CD14-positive monocyte (primary cell): ENCODE measurements around the gene OR1A2. TPM values are rescaled to one million over a fixed set of nuclear protein-coding genes. Genes with fewer than 3 reads are reported as not detected.

Experiments used
- DNase-seq, 3 donors: peaks; one replicate each; pipeline ENCODE4 v3.0.0-alpha.2; 2011 to 2022
- H2AFZ ChIP-seq: 2 replicates; pipeline ENCODE4 v1.6.0; 2012; ENCODE audit warnings: mild to moderate bottlenecking, low read depth, low read length, inconsistent platforms; ENCODE audit not compliant: insufficient read depth, poor library complexity, severe bottlenecking
- H3K27ac ChIP-seq, 2 donors: 1 replicate in 1 of 2; 2 replicates in 1 of 2; pipeline ENCODE4 v1.5.1; 2012 to 2013; ENCODE audit warnings: low read length in 2 of 2, control low read depth in 1 of 2, inconsistent platforms in 1 of 2, low read depth in 1 of 2, mild to moderate bottlenecking in 1 of 2
- H3K27me3 ChIP-seq, 2 donors: one replicate each; pipeline versions ENCODE4 v1.6.0 to v1.6.1; 2011 to 2013; ENCODE audit warnings: low read length in 2 of 2; ENCODE audit not compliant: control insufficient read depth in 2 of 2, insufficient read depth in 2 of 2
- H3K36me3 ChIP-seq, 2 donors: replicated peaks in 1 of 2; 1 replicate in 1 of 2; 2 replicates in 1 of 2; pipeline versions ENCODE4 v1.5.1 to v1.6.1; 2012 to 2013; ENCODE audit warnings: low read length in 2 of 2, control low read depth in 1 of 2, inconsistent platforms in 1 of 2, mild to moderate bottlenecking in 1 of 2; ENCODE audit not compliant: insufficient read depth in 2 of 2, control insufficient read depth in 1 of 2
- H3K4me1 ChIP-seq, 2 donors: 1 replicate in 1 of 2; 2 replicates in 1 of 2; pipeline versions ENCODE4 v1.5.1 to v1.6.1; 2012 to 2013; ENCODE audit warnings: low read length in 2 of 2, control low read depth in 1 of 2, inconsistent platforms in 1 of 2, mild to moderate bottlenecking in 1 of 2, moderate library complexity in 1 of 2; ENCODE audit not compliant: insufficient read depth in 2 of 2, control insufficient read depth in 1 of 2
- H3K4me2 ChIP-seq: replicated peaks from 2 replicates; pipeline ENCODE3; 2012; ENCODE audit warnings: low read length, moderate library complexity, mild to moderate bottlenecking; ENCODE audit not compliant: poor library complexity, severe bottlenecking; ENCODE audit errors: extremely low read depth
- H3K4me3 ChIP-seq, 3 experiments: fragments of 200-600 bp in 1 of 3; sonication (generic) in 1 of 3; replicated peaks in 1 of 3; 1 replicate in 2 of 3; 2 replicates in 1 of 3; pipeline ENCODE4 v1.5.1; 2011 to 2013; ENCODE audit warnings: low read length in 3 of 3, mild to moderate bottlenecking in 3 of 3, control low read depth in 2 of 3, low read depth in 2 of 3, inconsistent platforms in 1 of 3, moderate library complexity in 1 of 3
- H3K79me2 ChIP-seq: 2 replicates; pipeline ENCODE4 v1.6.0; 2012; ENCODE audit warnings: mild to moderate bottlenecking, control low read depth, inconsistent platforms, low read length, moderate library complexity; ENCODE audit not compliant: insufficient read depth
- H3K9ac ChIP-seq: 2 replicates; pipeline ENCODE4 v1.6.0; 2017; ENCODE audit warnings: low read length, mild to moderate bottlenecking; ENCODE audit not compliant: insufficient read depth, poor library complexity, severe bottlenecking
- H3K9me3 ChIP-seq, 2 donors: replicated peaks in 1 of 2; 1 replicate in 1 of 2; 2 replicates in 1 of 2; pipeline versions ENCODE4 v1.5.1 to v1.6.1; 2012 to 2013; ENCODE audit warnings: low read length in 2 of 2, control low read depth in 1 of 2; ENCODE audit not compliant: control insufficient read depth in 1 of 2, insufficient read depth in 1 of 2
- H4K20me1 ChIP-seq: 2 replicates; pipeline ENCODE4 v1.6.0; 2012; ENCODE audit warnings: mild to moderate bottlenecking, low read length, control low read depth, moderate library complexity; ENCODE audit not compliant: insufficient read depth
- H3K27ac Mint-ChIP-seq, 7 donors: one replicate each; pipeline ENCODE4 v1.8.0; 2020; ENCODE audit warnings: mild to moderate bottlenecking in 7 of 7, mixed read lengths in 7 of 7, moderate library complexity in 6 of 7, inconsistent platforms in 2 of 7
- H3K27me3 Mint-ChIP-seq, 3 donors: one replicate each; pipeline ENCODE4 v1.8.0; 2021 to 2022; ENCODE audit warnings: low read depth in 3 of 3, mild to moderate bottlenecking in 3 of 3, mixed read lengths in 3 of 3, moderate library complexity in 3 of 3, inconsistent platforms in 1 of 3
- H3K36me3 Mint-ChIP-seq, 2 donors: one replicate each; pipeline ENCODE4 v1.8.0; 2020; ENCODE audit warnings: mixed read lengths in 2 of 2, inconsistent platforms in 1 of 2, mild to moderate bottlenecking in 1 of 2
- H3K4me1 Mint-ChIP-seq: one replicate; pipeline ENCODE4 v1.8.0; 2020; ENCODE audit warnings: mild to moderate bottlenecking, mixed read lengths
- H3K4me3 Mint-ChIP-seq, 2 donors: one replicate each; pipeline ENCODE4 v1.8.0; 2020; ENCODE audit warnings: mild to moderate bottlenecking in 2 of 2, mixed read lengths in 2 of 2, moderate library complexity in 1 of 2
- H3K9me3 Mint-ChIP-seq, 7 donors: one replicate each; pipeline ENCODE4 v1.8.0; 2020 to 2022; ENCODE audit warnings: mixed read lengths in 7 of 7, mild to moderate bottlenecking in 6 of 7, moderate library complexity in 6 of 7, inconsistent platforms in 2 of 7
- CTCF ChIP-seq: fragments of 200-600 bp; IDR thresholded peaks from one replicate; pipeline ENCODE4 v1.8.0; 2022; ENCODE audit warnings: antibody characterized with exemption, mild to moderate bottlenecking
- WGBS: methylation state at CpG from one replicate; pipeline ENCODE4 v1.1.5; 2013; ENCODE audit warnings: missing lambda C conversion rate; ENCODE audit not compliant: insufficient coverage; 5-methylcytosine and 5-hydroxymethylcytosine counted together
- intact Hi-C, 2 donors: fragments of 100-400 bp; cut with micrococcal nuclease; formaldehyde crosslinking; loops; one replicate each; pipeline versions ENCODE4 v1.15.0 to v1.15.1; 2023
- polyA plus RNA-seq, 3 donors: library from polyadenylated mRNA; depleted of rRNA in 1 of 3; unstranded in 2 of 3; stranded (reverse) in 1 of 3; fragments of 300-500 nt in 2 of 3; fragments of >200 nt in 1 of 3; fragmentation: Illumina TruSeq in 2 of 3; gene quantifications; 1 replicate in 2 of 3; 2 replicates in 1 of 3; pipeline ENCODE4 v1.2.3, GENCODE V29; 2012 to 2021

OR1A2 gene
- polyA plus RNA-seq, 3 donors = not detected

DNA sequence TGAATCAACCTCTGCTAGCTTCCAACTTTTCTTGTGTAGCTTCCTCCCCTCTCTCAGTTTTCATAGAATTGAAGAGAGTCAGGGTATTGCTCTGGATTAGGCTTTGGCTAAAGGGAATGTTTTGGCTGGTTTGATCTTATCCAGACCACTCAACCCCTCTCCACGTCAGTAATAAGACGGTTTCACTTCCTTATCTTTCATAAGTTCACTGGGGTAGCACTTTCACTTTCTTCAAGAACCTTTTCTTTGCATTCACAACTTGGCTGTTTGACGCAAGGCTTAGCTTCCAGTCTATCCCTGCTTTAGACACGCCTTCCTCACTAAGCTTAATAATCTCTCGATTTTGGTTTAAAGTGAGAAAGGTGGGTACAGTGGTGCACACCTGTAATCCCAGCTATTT lies 29.7 kb upstream of the OR1A2 start:
- H3K36me3 Mint-ChIP-seq = no peaks in the 10 kb centered on the region
- H3K9ac ChIP-seq = no peak overlapping the region
- H3K27ac ChIP-seq = peak overlapping the region; percentile 53 to 78
- H2AFZ ChIP-seq = peak overlapping the region; percentile 69
- peak overlapping the region in 2 of 3 experiments; percentile 4 to 24 for H3K4me3 ChIP-seq
- peak overlapping the region; percentile 88 to 95 (median 93) for H3K27ac Mint-ChIP-seq
- peaks cover 29 to 35% of the 10 kb centered on the region in 2 donors for H3K4me1 ChIP-seq
- no peak for TF ChIP-seq CTCF
- peak overlapping the region; percentile 47 for H3K4me2 ChIP-seq
- intact Hi-C loops = no loop called here
- peaks cover 0 to 3% of the 10 kb centered on the region in 2 donors for H3K27me3 ChIP-seq
- H3K36me3 ChIP-seq = no peaks in the 10 kb centered on the region
- H3K27me3 Mint-ChIP-seq = peaks cover 8 to 10% (median 9%) of the 10 kb centered on the region in 3 donors
- WGBS = no CpG with 5 or more reads among the region's 5 CpGs
- no peaks in the 10 kb centered on the region for H3K79me2 ChIP-seq
- peak; percentile 63 to 83 (median 70) for DNase-seq
- no peaks in the 10 kb centered on the region for H4K20me1 ChIP-seq
- peaks cover 10 to 14% of the 10 kb centered on the region in 2 donors for H3K9me3 ChIP-seq
- peaks cover 3 to 30% (median 15%) of the 10 kb centered on the region in 7 donors for H3K9me3 Mint-ChIP-seq
- H3K4me1 Mint-ChIP-seq = peaks cover 34% of the 10 kb centered on the region
- peak overlapping the region; percentile 55 to 68 for H3K4me3 Mint-ChIP-seq

GRCh38 chr17:3189961-3190360 lies 7.4 kb upstream of the OR1A2 start:
- H3K27me3 Mint-ChIP-seq = peaks cover 0 to 6% (median 2%) of the 10 kb centered on the region in 3 donors
- Histone ChIP-seq H3K27me3 (no peaks in the 10 kb centered on the region), H4K20me1 (no peaks in the 10 kb centered on the region), H3K27ac (no peak overlapping the region), H3K4me1 (no peaks in the 10 kb centered on the region), H3K79me2 (no peaks in the 10 kb centered on the region), H3K9ac (no peak overlapping the region), H3K4me3 (no peak overlapping the region), H2AFZ (no peak overlapping the region), H3K4me2 (no peak overlapping the region), H3K9me3 (no peaks in the 10 kb centered on the region), H3K36me3 (no peaks in the 10 kb centered on the region)
- TF ChIP-seq CTCF = no peak
- intact Hi-C loops = no loop called here
- H3K9me3 Mint-ChIP-seq = no peaks in the 10 kb centered on the region
- no peaks in the 10 kb centered on the region for H3K36me3 Mint-ChIP-seq
- no peak for DNase-seq
- no peak overlapping the region for H3K4me3 Mint-ChIP-seq
- H3K27ac Mint-ChIP-seq = no peak overlapping the region
- no CpG with 5 or more reads among the region's 4 CpGs for WGBS
- no peaks in the 10 kb centered on the region for H3K4me1 Mint-ChIP-seq
